ENCODE measurements around the gene ESD. TPM values are rescaled to one million over a fixed set of nuclear protein-coding genes. Genes with fewer than 3 reads are reported as not detected.

Gene ESD
- total and polyA plus RNA-seq, 2 experiments from 2014 or later = 61.0 to 123 TPM

- no peak overlapping the region for H3K4me3 Mint-ChIP-seq
- Histone ChIP-seq H3K9me2 (ENCODE audit: insufficient read depth) (no peaks in the 10 kb centered on the region), H4K20me1 (replicated peaks; ENCODE audit: insufficient read depth) (0 out of 2 replicates have a peak, but pooled peaks cover 2% of the 10 kb centered on the region), H3K79me2 (replicated peaks; ENCODE audit: insufficient read depth) (no peaks in the 10 kb centered on the region), H3K4me2 (no peak overlapping the region), H2AFZ (no peak overlapping the region), H3K27ac (ENCODE audit: low read depth) (no peak overlapping the region), H3K36me3 (ENCODE audit: insufficient read depth) (peaks cover 6% of the 10 kb centered on the region; the same call in 1 of the 2 replicates), H3F3A (replicated peaks; ENCODE audit: low read depth) (no peaks in the 10 kb centered on the region), H3K4me3 (no peak overlapping the region), H3K4me1 (ENCODE audit: insufficient read depth) (no peaks in the 10 kb centered on the region), H3K27me3 (ENCODE audit: insufficient read depth) (no peaks in the 10 kb centered on the region)
- no peaks in the 10 kb centered on the region for H3K9me3 Mint-ChIP-seq
- DNase-seq (ENCODE audit: low spot score) (no peak), ATAC-seq (no peak)
- no peak overlapping the region for H3K27ac Mint-ChIP-seq
- H3K4me1 Mint-ChIP-seq = no peaks in the 10 kb centered on the region
- no peaks in the 10 kb centered on the region for H3K27me3 Mint-ChIP-seq (ENCODE audit: insufficient read depth, low read depth, poor library complexity)
- H3K36me3 Mint-ChIP-seq (ENCODE audit: low read depth) = peaks cover 35% of the 10 kb centered on the region; the same call in 2 of the 3 replicates
- TF ChIP-seq STAT1 (IDR thresholded peaks at IDR 0.05; ENCODE audit: unreplicated experiment) = no peak
- no peak for TF ChIP-seq ZNF462 (CRISPR knock-in tag; IDR thresholded peaks at IDR 0.05)
- no peak for TF ChIP-seq ETS1 (IDR thresholded peaks at IDR 0.05)
- TF ChIP-seq NANOG (IDR thresholded peaks at IDR 0.05; ENCODE audit: borderline replicate concordance) = no peak
Observed at GRCh38 chr13:46782691-46783090, 14.3 kb downstream of the ESD start.

GRCh38 chr13:46782066-46782465 lies 14.9 kb downstream of the ESD start:
- H3K27me3 ChIP-seq (ENCODE audit: insufficient read depth) = no peaks in the 10 kb centered on the region
- no peak overlapping the region for H3K27ac Mint-ChIP-seq
- no peak overlapping the region for H2AFZ ChIP-seq
- H3K36me3 ChIP-seq (ENCODE audit: insufficient read depth) = peaks cover 9% of the 10 kb centered on the region; the same call in 1 of the 2 replicates
- H3K4me2 ChIP-seq = no peak overlapping the region
- H3K4me3 Mint-ChIP-seq = no peak overlapping the region
- no peaks in the 10 kb centered on the region for H3K27me3 Mint-ChIP-seq (ENCODE audit: insufficient read depth, low read depth, poor library complexity)
- no peaks in the 10 kb centered on the region for H3F3A ChIP-seq (replicated peaks; ENCODE audit: low read depth)
- DNase-seq (ENCODE audit: low spot score) = no peak
- H3K27ac ChIP-seq (ENCODE audit: low read depth) = no peak overlapping the region
- no peaks in the 10 kb centered on the region for H3K4me1 Mint-ChIP-seq
- ATAC-seq = no peak
- H3K79me2 ChIP-seq (replicated peaks; ENCODE audit: insufficient read depth) = no peaks in the 10 kb centered on the region
- H3K4me3 ChIP-seq = no peak overlapping the region
- H4K20me1 ChIP-seq (replicated peaks; ENCODE audit: insufficient read depth) = 0 out of 2 replicates have a peak, but pooled peaks cover 2% of the 10 kb centered on the region
- H3K4me1 ChIP-seq (ENCODE audit: insufficient read depth) = no peaks in the 10 kb centered on the region
- H3K9me3 Mint-ChIP-seq = no peaks in the 10 kb centered on the region
- peaks cover 35% of the 10 kb centered on the region; the same call in 2 of the 3 replicates for H3K36me3 Mint-ChIP-seq (ENCODE audit: low read depth)
- no peaks in the 10 kb centered on the region for H3K9me2 ChIP-seq (ENCODE audit: insufficient read depth)
- TF ChIP-seq NANOG (IDR thresholded peaks at IDR 0.05; ENCODE audit: borderline replicate concordance) = no peak
- TF ChIP-seq STAT1 (IDR thresholded peaks at IDR 0.05; ENCODE audit: unreplicated experiment) = no peak
- TF ChIP-seq ZNF114 (CRISPR knock-in tag; IDR thresholded peaks at IDR 0.05) = no peak
- TF ChIP-seq REST (IDR thresholded peaks at IDR 0.05; ENCODE audit: unreplicated experiment) = no peak
